Activated naive CD8-positive, alpha-beta T cell (primary cell): ENCODE data around the gene PRODH2.
"Not testable (repeated sequence)": the region's sequence is repeated elsewhere in the genome, so short reads cannot be mapped to it uniquely, and the experiment has no call there.

ENCODE experiments used
- H3K27ac Mint-ChIP-seq: one replicate; pipeline ENCODE4 v1.8.0; 2021; ENCODE audit warnings: mixed read lengths
- H3K27me3 Mint-ChIP-seq: one replicate; pipeline ENCODE4 v1.8.0; 2021; ENCODE audit warnings: mixed read lengths
- H3K36me3 Mint-ChIP-seq: one replicate; pipeline ENCODE4 v1.8.0; 2021; ENCODE audit warnings: mixed read lengths
- H3K4me1 Mint-ChIP-seq: one replicate; pipeline ENCODE4 v1.8.0; 2021; ENCODE audit warnings: low read depth, mixed read lengths
- H3K4me3 Mint-ChIP-seq: one replicate; pipeline ENCODE4 v1.8.0; 2021; ENCODE audit warnings: mild to moderate bottlenecking, mixed read lengths
- H3K9me3 Mint-ChIP-seq: one replicate; pipeline ENCODE4 v1.8.0; 2021; ENCODE audit warnings: low read depth, mixed read lengths

Gene PRODH2

DNA sequence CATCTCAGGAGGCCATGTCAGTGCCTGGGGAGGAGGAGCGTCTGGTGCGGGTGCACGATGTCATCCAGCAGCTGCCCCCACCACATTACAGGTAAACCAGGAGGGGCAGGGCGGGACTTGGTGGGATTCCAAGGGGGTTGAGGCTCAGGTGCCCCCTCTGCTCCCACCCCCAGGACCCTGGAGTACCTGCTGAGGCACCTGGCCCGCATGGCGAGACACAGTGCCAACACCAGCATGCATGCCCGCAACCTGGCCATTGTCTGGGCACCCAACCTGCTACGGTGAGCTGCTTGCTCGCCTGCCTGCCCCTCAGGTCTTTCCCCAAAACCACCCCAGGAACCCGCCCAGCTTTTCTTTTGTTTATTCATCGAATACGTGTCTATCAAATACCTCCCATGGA lies 30.1 kb downstream of the PRODH2 start:
- no peak overlapping the region for H3K27ac Mint-ChIP-seq

DNA sequence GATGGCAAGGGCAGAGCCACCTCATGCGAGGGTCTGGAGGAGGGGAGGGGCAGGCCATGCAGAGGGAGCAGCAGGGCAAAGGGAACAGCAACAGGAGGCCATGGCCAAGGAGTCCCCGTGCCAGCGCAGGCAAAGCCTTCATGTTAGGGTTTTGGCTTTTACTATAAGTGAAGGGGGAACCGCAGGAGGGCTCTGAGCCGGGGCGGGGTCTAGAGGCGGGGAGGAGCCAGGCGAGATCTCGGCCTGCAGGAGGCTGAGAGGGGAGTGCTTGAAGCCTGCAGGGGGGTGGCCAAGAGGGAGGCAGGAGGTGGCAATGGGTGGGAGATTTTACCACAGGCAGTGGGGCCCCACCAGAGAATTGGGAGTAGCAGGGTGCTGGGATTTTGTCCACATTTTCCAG lies 31.0 kb downstream of the PRODH2 start:
- H3K4me1 Mint-ChIP-seq: no peaks in the 10 kb centered on the region
- H3K9me3 Mint-ChIP-seq: no peaks in the 10 kb centered on the region
- no peak overlapping the region for H3K27ac Mint-ChIP-seq
- H3K27me3 Mint-ChIP-seq: no peaks in the 10 kb centered on the region
- no peak overlapping the region for H3K4me3 Mint-ChIP-seq
- H3K36me3 Mint-ChIP-seq: no peaks in the 10 kb centered on the region

More for the DNA sequence above, 30.1 kb downstream of the PRODH2 start:
- no peaks in the 10 kb centered on the region for H3K4me1 Mint-ChIP-seq
- H3K4me3 Mint-ChIP-seq: no peak overlapping the region
- H3K27me3 Mint-ChIP-seq: no peaks in the 10 kb centered on the region
- no peaks in the 10 kb centered on the region for H3K9me3 Mint-ChIP-seq
- H3K36me3 Mint-ChIP-seq: no peaks in the 10 kb centered on the region

DNA sequence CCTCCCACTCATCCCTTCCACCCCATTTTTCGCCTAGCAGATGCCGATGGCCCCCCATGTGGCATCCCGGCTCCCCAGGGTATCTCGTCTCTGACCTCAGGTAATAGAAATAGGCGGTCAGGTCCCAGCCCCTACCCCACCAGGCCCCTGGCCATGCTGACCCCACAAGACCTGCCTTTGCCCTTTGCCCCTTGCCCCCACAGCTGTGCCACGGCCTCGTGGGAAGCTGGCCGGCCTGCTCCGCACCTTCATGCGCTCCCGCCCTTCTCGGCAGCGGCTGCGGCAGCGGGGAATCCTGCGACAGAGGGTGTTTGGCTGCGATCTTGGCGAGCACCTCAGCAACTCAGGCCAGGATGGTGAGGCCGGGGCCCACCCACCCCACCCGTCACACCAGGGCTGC lies 31.9 kb downstream of the PRODH2 start:
- no peak overlapping the region for H3K27ac Mint-ChIP-seq
- no peaks in the 10 kb centered on the region for H3K36me3 Mint-ChIP-seq
- no peaks in the 10 kb centered on the region for H3K9me3 Mint-ChIP-seq
- no peaks in the 10 kb centered on the region for H3K27me3 Mint-ChIP-seq
- no peak overlapping the region for H3K4me3 Mint-ChIP-seq
- no peaks in the 10 kb centered on the region for H3K4me1 Mint-ChIP-seq

DNA sequence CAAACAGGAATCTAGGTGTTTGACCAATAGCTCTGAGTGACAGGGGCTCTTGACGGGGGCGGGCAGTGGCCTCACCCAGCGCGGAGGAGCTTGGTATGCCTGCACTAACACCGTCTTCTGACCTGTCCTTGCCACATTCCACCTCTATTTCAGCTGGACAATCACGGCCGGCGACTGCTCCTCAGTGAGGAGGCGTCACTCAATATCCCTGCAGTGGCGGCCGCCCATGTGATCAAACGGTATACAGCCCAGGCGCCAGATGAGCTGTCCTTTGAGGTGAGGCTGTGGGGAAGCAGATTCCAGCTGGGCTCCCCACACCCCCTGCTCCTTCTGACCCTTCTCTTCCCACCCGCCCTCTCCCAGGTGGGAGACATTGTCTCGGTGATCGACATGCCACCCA lies 32.6 kb downstream of the PRODH2 start:
- peaks cover 1% of the 10 kb centered on the region for H3K4me1 Mint-ChIP-seq
- H3K9me3 Mint-ChIP-seq: no peaks in the 10 kb centered on the region
- no peaks in the 10 kb centered on the region for H3K27me3 Mint-ChIP-seq
- H3K4me3 Mint-ChIP-seq: no peak overlapping the region
- no peak overlapping the region for H3K27ac Mint-ChIP-seq
- H3K36me3 Mint-ChIP-seq: no peaks in the 10 kb centered on the region

DNA sequence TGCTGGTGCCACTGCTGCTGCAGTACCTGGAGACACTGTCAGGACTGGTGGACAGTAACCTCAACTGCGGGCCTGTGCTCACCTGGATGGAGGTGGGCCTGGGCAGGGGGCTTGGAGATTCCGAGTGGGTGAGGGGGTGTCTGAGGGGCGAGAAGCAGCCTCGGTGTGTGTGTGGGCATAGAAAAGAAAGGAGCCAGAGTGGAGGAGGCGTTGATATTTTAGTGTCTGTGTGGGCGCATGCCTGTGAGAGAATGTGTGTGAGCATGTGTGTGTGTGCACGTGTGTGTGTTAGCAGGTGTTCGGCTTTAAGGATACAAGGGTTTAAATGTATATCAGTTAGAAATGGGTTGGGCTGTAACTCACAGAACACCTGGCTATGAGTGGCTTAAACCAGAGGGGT lies 33.6 kb downstream of the PRODH2 start:
- Mint-ChIP-seq H3K27ac (no peak overlapping the region), H3K4me3 (no peak overlapping the region), H3K27me3 (no peaks in the 10 kb centered on the region), H3K9me3 (no peaks in the 10 kb centered on the region), H3K36me3 (no peaks in the 10 kb centered on the region), H3K4me1 (peaks cover 7% of the 10 kb centered on the region)

DNA sequence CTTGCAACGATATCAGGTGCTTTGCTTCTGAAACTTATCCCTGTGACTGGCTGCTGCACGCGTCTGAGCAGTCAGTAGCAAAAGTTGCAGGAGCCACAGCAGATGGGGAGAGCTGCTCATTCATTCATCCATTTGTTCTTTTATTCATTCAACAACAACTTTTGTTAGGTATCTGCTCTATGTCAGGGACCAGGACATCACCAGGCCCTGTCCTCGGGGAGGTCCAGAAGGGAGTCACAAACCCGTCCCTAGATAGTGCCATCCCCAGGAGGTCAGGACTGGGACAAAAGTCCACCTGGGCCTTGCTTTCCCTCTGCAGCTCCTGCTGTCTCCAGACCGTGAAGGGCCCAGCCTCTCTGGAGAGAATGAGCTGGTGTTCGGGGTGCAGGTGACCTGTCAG lies 34.7 kb downstream of the PRODH2 start:
- Mint-ChIP-seq H3K4me3 (no peak overlapping the region), H3K27ac (no peak overlapping the region), H3K27me3 (no peaks in the 10 kb centered on the region), H3K4me1 (peaks cover 7% of the 10 kb centered on the region), H3K9me3 (no peaks in the 10 kb centered on the region), H3K36me3 (no peaks in the 10 kb centered on the region)

DNA sequence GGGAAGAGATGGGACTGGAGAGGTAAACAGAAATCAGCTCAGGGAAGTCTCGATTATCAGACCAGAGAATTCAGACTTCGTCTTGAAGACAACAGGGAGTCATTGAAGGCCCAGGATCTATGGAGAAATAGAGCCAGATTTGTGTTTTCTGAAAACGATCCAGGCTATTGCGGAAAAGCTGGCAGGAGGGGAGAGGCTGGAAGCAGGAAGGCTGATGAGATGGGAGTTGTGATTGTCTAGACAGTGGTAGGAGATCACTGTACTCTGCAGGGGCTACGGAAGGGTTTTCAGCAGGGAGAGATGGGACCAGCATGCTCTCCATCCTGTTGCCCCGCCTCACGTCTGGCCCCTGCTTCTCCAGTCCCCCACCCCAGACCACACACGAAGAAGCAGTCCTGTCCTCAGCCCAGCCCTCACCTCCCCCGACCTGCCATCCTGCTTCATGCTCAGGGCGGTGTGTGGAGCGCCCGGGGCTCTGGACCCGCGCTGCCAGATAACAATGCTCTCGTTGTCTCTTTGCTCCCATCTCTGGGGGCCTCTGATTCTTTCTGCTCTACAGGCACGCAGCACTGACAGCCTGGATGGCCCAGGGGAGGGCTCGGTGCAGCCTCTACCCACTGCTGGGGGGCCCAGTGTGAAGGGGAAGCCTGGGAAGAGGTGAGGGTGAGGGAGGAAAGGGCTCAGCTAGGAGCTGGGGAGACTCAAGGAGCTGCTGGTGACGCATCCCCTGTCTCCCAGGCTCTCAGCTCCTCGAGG lies 35.4 kb downstream of the PRODH2 start:
- Mint-ChIP-seq H3K36me3 (no peaks in the 10 kb centered on the region), H3K4me3 (peak overlapping the region; percentile 11), H3K27ac (no peak overlapping the region), H3K27me3 (no peaks in the 10 kb centered on the region), H3K4me1 (peaks cover 7% of the 10 kb centered on the region), H3K9me3 (no peaks in the 10 kb centered on the region)

DNA sequence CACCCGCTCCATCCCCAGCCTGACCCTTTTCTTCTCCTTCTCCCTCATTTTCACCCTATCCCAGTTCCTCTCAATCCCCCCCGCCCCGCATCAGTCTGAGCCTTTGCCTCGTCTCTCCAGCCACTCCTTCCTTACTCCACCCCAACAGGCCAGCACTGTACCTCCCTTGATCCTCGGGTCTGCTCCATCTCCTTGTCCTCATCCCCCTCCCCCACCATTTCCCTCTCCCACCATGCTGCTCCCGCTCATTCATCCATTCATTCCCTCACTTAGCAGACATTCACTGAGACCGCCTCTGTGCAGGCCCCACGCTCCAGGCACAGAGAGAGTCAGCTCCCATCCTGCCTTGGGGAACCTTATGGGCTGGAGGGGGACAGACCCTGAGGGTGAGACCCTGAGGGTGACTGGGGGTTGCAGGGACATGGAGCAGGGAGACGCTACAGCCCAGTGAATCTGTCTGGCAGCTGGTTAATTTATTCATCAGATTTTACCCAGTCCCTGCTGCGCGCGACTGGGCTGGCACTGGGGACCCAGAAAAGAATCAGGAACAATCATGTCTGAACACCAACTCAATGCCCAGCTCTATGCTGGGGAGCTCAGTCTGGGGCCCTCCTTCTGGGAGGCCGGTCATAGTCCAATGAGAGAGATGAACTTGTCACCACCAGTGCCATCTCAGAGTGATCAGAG lies 36.4 kb downstream of the PRODH2 start:
- Mint-ChIP-seq H3K4me1 (peaks cover 7% of the 10 kb centered on the region), H3K4me3 (peak overlapping the region; percentile 77), H3K9me3 (no peaks in the 10 kb centered on the region), H3K36me3 (no peaks in the 10 kb centered on the region), H3K27ac (no peak overlapping the region), H3K27me3 (no peaks in the 10 kb centered on the region)

- no peaks in the 10 kb centered on the region for H3K9me3 Mint-ChIP-seq
Measured at GRCh38 chr19:35775298-35776101, 37.1 kb downstream of the PRODH2 start, which contains the start of gene ARHGAP33. TSS of gene ARHGAP33 (plus strand) at chr19:35775564. CDS start at chr19:35775659, 95 bp downstream.

DNA sequence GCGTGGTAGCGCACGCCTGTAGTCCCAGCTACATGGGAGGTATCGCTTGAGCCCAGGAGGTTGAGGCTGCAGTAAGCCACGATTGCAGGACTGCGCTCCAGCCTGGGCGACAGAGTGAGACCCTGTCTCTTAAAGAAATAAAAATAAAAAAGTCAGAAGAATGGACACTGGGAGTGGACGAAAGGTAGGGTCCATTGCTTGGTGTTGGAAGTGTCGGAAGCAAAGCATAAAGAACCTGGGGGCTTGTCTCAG lies 37.7 kb downstream of the PRODH2 start:
- Mint-ChIP-seq H3K27me3 (no peaks in the 10 kb centered on the region), H3K36me3 (no peaks in the 10 kb centered on the region), H3K4me1 (peaks cover 7% of the 10 kb centered on the region), H3K27ac (no peak overlapping the region), H3K4me3 (peak overlapping the region; percentile 83), H3K9me3 (no peaks in the 10 kb centered on the region)

More at GRCh38 chr19:35775298-35776101, 37.1 kb downstream of the PRODH2 start, which contains the start of gene ARHGAP33:
- Mint-ChIP-seq H3K27ac (no peak within 1 kb of the TSS), H3K36me3 (no peaks in the 10 kb centered on the region), H3K4me3 (peak within 1 kb of the TSS; percentile 83), H3K4me1 (peaks cover 7% of the 10 kb centered on the region), H3K27me3 (no peaks in the 10 kb centered on the region)

DNA sequence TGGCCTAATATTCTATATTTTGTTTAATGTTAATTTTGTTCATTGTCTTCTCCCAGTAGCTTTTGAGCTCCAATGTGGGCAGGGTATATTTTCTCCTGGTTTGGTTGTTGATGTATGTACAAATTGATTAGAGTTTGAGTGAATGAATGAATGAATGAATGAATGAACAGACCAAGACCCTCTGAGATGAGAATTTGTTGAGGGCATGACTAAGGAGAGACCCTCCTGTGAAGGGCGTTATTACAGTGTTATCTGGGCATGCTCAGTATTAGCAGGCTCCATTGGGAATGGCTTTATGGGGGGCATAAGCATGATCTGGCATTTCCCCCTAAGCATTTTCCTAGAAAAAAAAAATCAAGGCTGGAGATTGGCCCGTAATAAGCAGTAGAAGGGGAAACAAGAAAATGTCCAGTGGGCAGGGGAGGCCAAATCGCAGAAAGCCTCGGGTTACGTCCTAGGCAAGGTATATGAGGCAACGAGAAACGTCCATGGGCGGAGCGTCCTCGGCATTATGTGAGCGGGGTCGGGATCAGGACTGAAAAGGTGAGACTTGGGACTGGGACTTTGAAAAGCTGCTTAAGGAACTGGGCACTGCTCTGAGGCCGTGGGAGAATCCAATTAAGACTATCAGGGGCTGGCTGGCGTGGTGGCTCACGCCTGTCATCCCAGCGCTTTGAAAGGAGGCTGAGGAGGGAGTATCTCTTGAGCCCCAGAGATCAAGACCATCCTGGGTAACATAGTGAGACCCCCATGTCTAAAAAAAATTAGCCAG lies 38.2 kb downstream of the PRODH2 start:
- Mint-ChIP-seq H3K36me3 (no peaks in the 10 kb centered on the region), H3K4me3 (peak overlapping the region; percentile 83), H3K27me3 (no peaks in the 10 kb centered on the region), H3K27ac (no peak overlapping the region), H3K9me3 (no peaks in the 10 kb centered on the region), H3K4me1 (peaks cover 7% of the 10 kb centered on the region)

GRCh38 chr19:35773020-35773806 lies 39.4 kb downstream of the PRODH2 start:
- H3K27me3 Mint-ChIP-seq: no peaks in the 10 kb centered on the region

DNA sequence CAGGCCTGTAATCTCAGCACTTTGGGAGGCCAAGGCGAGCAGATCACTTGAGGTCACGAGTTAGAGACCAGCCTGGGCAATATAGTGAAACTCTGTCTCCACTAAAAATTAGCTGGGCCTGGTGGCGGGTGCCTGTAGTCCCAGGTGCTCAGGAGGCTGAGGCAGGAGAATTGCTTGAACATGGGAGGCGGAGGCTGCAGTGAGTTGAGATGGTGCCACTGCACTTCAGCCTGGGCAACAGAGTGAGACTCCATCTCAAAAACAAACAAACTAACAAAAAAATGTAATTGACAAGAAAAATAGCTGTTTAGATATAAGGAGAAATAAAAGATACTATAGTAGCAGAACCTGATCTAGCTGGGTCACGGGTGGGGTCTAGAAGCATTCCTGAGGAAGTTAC lies 40.3 kb downstream of the PRODH2 start:
- H3K27ac Mint-ChIP-seq, H3K9me3 Mint-ChIP-seq, H3K27me3 Mint-ChIP-seq, H3K4me3 Mint-ChIP-seq, H3K4me1 Mint-ChIP-seq, H3K36me3 Mint-ChIP-seq: not testable (repeated sequence)

More at GRCh38 chr19:35773020-35773806, 39.4 kb downstream of the PRODH2 start:
- Mint-ChIP-seq H3K27ac (no peak overlapping the region), H3K9me3 (no peaks in the 10 kb centered on the region), H3K4me1 (peaks cover 7% of the 10 kb centered on the region), H3K36me3 (no peaks in the 10 kb centered on the region), H3K4me3 (no peak overlapping the region)

DNA sequence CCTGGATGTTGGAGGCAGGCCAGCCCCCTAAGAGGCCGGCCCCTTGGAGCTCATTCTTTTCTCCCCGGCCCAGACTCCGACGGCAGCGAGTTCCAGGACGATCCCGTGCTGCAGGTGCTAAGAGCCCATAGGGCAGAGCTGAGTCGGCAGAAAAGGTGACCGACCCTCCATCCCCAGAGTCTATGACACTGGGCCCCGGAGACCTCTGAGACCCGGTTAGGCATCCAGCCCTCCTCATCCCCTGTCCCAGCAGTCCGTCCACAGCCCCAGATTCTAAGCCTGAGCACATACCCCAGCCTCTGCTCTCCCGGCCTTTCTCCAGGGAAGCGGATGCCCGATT lies 44.6 kb downstream of the PRODH2 start:
- H3K27ac Mint-ChIP-seq: no peak overlapping the region

More for the DNA sequence above, 44.6 kb downstream of the PRODH2 start:
- Mint-ChIP-seq H3K4me1 (no peaks in the 10 kb centered on the region), H3K4me3 (no peak overlapping the region), H3K9me3 (no peaks in the 10 kb centered on the region), H3K36me3 (no peaks in the 10 kb centered on the region), H3K27me3 (no peaks in the 10 kb centered on the region)
